Stimulated activated CD8-positive, alpha-beta memory T cell treated with anti-CD3 and anti-CD28 coated beads, Interleukin-15, amount 100 ng/mL, for 24 hours (primary cell): ENCODE results near the gene TMEM14A.
"Not testable (repeated sequence)": the region's sequence is repeated elsewhere in the genome, so short reads cannot be mapped to it uniquely, and the experiment has no call there.

Source experiments
- DNase-seq: peaks from one replicate; pipeline ENCODE4 v3.0.0-alpha.2; 2020; ENCODE audit warnings: low read depth

TMEM14A gene

DNA sequence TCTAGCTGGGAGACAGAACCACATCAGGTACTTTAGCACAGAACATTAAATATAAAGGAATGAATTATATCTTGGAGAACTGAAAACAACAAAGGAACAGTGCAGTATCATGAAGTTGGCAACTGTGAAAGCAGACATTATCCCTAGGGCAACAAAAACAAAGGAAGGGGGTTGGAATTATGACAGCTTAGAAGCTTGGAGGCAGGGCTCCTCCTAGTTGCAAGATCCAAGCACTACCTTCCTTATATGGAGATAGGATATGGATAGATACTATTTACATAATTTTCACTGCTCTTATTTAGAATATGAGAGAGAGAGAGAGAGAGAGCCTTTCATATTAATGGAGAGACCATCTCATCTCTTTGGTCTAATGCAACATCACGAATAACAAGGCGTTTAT, 27.0 kb downstream of the TMEM14A start:
- no peak for DNase-seq

DNA sequence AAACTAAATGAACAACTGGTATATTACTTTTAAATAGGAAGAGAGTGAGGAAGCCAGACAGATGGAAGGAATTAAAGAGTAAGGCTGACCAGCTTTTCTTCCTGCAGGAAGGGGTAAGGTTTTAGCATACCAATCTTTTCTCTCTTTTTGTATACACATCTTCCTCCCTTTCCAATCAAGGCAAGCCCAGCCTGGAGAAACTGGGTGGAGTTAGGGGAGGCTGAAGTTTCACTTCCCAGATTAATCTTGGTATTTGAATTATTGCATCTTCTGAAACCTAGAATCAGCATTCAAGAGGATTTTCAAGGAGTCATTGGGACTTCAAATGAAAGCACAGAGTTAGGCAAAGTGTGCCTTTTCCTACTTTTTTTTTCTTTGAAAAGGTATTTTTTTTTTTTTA, 33.1 kb downstream of the TMEM14A start:
- DNase-seq: no peak

DNA sequence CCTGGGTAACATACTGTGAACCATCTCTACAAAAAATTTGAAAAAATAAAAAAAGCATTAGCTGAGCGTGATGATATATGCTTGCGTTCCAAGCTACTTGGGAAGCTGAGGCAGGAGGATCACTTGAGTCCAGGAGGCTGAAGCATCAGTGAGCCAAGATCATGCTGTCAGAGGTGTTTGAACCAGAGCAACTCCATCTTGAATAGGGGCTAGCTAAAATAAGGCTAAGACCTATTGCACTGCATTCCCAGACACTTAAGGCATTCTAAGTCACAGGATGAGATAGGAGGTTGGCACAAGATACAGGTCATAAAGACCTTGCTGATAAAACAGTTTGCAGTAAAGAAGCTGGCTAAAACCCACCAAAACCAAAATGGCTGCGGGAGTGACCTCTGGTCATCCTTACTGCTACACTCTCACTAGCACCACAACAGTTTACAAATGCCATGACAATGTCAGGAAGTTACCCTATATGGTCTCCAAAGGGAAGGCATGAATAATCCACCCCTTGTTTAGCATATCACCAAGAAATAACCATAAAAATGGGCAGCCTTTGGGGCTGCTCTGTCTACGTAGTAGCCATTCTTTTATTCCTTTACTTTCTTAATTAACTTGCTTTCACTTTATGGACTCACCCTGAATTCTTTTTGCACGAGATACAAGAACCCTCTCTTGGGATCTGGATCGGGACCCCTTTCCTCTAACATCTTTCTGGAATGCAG, 34.0 kb downstream of the TMEM14A start:
- DNase-seq: not testable (repeated sequence)

DNA sequence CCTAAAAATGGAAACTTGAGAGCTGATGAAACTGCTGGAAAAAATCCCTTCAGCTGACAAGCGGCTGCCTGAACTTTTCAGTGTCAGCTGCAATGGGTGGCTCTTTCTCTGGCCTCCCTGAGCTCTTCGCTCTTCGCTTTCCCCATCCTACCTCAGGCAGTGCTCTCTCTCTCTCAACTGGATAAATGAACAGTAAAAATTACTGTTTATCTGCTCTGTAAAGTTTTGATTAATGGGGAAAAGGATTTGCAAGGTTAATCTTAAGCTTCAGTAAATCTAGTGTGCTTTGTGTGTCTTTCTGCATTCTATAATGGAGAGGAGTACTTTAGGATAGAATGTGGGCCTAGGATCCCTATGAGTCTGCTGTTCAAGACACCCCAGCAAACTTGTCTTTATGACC, 35.1 kb downstream of the TMEM14A start:
- DNase-seq: no peak

DNA sequence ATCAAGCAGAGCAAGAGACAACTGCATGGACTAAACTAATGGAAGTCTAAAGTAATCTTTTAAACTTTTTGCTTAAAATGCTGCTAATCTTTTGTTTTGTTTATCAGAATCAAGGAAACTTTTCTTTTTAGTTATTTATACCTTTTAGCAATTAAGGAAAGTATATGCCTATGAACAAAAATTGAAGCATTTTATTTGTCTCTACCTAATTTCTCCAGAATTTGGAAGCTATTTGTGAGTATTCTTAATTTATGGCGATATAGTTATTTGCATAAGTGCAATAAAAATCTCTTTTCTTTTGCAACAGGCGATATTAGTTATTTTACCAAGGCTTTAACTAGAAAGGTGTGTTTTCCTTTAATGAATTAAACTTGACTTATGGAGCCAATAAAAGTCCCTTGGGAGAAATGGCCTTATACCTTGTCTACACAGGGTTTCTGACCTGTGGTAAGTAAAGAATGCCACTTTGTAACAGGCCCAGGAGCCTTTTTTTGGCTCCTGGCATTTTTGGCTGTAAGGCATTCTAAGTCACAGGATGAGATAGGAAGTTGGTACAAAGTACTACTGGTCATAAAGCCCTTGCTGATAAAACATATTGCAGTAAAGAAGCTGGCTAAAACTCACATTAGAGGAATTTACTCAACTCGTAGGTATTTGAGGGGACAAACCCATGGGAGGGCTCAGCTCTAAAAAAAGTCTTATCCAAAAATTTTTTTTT, 37.2 kb downstream of the TMEM14A start:
- DNase-seq: no peak

DNA sequence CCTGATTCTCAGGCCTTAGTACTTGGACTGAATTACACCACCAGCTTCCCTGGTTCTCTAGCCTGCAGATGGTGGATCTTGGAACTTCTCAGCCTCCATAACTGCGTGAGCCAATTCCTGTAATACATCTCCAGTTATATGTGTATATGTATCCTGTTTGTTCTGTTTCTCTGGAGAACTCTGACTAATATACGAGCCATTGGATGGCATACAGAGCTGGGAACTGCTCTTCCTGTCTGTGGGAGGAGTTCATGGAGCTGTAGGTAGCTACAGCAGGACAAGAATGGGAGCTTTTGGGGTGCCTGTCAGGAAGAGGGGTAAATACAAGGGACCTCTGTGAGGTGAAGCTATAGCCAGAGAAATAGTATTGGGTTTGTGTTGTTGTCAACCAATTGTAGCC, 41.2 kb downstream of the TMEM14A start:
- DNase-seq: no peak

DNA sequence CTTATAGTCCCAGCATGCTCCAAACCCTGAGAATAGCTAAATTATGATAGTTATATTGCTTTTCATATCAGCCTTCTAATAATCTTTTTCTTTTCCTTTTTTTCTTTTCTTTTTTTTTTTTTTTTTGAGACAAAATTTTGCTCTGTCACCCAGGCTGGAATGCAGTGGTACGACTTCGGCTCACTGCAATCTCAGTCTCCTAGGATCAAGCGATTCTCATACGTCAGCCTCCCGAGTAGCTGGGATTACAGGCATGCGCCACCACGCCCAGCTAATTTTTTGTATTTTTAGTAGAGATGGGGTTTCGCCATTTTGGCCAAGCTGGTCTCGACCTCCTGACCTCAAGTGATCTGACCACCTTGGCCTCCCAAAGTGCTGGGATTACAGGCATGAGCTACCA, 43.8 kb downstream of the TMEM14A start:
- not testable (repeated sequence) for DNase-seq

DNA sequence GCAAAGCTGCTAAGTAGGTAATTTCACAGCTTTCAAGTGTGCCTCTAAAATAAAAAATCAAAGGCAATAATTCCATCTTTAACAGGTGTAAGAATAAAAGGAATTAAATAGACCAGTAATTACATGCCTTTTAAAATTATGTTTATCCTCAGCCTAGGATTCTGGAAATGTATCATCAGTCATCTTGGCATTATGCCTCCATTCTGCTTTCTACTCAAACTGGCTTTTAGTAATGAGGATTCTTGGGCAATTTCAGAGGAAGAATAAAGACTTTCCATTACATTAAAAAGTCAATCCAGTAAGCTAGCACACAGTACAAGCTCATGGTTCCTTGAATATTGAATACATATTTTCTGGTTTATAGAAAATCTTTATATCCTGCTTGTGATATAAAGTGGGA, 47.6 kb downstream of the TMEM14A start:
- DNase-seq: no peak

DNA sequence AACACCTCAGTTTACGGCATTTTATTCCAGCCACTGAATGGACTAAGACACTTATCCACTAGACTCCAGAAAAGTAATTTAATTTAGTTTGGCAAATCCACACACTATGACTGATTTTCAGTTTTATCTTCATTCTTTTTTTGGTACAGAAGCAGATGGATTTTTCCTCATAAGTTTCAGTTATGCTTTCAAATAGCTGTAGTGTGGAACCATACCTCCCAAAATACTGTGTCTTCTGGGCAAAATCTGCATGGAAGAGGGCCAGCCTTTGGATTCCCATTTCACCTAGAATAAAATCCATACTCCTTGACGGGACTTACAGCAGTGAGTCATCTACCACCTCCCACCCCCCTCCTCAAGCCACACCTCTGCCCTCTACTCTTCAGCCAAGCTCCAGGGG, 49.4 kb downstream of the TMEM14A start:
- DNase-seq: no peak

DNA sequence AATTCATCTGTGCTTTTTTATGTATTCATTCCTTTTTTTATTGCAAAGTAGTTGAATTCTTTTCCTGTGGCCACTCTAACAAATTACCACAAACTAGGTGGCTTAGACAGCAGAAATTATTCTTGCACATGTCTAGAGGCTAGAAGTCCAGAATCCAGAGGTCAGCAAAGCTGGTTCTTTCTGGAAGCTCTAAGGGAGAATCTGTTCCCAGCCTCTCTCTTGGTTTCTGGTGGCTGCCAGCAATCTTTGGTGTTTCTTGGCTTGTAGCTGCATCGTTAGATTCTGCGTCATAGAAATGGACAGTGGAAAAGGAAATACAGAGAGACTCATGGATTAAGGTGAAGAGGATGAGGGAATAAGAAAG, 53.1 kb downstream of the TMEM14A start:
- no peak for DNase-seq

DNA sequence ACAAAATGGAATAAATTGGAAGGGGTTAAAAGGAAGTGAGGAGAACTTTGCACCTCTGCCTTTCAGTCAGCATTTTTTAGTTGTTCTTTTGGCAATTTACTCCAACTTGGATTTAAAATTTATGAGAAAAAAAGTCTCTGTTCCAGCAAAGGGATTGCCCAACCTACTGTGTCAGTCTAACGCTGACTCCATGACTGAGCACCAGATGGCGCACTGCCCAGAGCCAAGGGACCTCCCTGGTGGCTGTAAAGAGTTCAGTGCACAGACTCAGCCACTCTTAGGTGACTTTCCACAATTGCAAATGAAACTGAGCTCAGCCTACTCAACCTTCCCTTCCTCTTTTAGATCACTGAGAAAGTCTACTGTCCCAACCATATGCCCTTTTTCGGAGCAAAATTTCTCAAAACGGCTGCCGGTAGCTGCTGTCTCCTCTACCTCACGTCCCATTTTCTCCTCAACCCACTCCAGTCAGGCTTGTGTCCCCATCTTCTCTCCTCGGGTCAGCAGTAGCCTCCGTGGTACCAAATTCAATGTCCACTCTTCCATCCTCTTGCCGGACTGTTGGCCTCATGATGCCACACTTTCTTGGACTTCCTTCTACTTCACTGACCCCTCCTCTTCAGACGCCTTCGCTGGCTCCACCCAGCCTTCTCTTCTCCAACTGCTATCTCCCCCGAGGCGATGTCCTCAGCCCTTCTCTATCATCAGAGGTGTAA, 53.7 kb downstream of the TMEM14A start:
- DNase-seq: peak; percentile 12

DNA sequence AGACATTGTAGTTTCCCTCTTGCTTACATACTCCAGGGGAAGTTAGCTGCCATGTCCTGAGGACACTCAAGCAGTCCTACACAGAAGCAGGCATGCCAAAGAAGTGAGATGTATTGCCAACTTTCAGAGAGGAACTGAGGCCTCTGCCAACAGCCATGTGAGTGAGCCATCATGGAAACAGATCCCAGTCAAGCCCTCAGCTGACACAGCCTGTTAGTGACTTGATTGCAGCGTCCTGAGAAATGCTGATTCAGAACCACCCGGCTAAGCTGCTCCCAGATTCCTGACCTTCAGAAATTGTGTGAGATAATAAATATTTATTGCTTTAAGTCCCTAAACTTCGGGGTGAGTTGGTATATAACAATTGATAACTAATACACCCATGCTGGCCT, 54.2 kb downstream of the TMEM14A start:
- DNase-seq: no peak

DNA sequence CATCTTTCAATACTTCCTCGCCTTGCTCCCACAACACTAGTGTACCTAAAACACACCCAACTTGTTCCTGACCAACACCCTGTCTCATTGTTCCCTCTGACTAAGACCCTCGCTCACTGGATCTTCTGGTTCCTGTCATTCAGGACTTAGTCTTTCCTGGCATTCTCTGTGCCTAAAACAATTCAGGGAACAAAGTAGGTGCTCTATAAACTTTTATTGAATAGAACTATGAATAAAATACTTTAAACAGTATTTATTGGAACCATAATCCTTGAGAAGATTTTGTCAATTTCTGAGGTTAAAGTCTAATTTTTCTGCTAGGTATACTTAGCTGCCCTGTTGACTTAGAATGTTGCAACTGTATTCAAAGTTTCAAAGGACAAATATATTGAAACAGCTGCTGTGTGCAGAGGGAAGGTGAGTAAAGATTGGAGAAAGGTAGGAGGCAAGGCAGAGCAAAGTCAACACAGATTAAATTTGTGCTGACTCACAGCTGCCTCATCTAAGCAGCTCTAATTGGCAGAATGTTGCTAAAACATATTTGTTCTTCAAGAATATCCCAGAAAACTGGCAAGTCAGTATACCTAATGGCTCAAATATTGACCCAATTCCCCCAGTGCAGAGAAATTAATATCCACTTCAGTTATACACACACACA, 54.8 kb downstream of the TMEM14A start:
- no peak for DNase-seq

DNA sequence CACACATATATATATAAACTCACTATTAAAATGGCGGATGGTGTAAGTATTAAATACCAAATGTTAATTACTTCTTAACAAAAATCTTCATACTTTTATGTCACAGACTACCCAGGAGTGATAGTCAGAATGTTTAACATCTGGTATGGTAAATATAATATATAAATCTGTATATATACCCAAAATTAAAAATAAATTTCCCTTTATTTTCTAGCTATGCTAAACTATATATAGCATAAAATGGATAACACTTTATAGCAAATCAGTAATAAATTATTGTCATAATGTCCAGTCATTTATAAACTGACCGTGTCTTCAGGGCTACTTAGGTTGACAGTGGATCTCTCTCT, 55.3 kb downstream of the TMEM14A start:
- DNase-seq: no peak

DNA sequence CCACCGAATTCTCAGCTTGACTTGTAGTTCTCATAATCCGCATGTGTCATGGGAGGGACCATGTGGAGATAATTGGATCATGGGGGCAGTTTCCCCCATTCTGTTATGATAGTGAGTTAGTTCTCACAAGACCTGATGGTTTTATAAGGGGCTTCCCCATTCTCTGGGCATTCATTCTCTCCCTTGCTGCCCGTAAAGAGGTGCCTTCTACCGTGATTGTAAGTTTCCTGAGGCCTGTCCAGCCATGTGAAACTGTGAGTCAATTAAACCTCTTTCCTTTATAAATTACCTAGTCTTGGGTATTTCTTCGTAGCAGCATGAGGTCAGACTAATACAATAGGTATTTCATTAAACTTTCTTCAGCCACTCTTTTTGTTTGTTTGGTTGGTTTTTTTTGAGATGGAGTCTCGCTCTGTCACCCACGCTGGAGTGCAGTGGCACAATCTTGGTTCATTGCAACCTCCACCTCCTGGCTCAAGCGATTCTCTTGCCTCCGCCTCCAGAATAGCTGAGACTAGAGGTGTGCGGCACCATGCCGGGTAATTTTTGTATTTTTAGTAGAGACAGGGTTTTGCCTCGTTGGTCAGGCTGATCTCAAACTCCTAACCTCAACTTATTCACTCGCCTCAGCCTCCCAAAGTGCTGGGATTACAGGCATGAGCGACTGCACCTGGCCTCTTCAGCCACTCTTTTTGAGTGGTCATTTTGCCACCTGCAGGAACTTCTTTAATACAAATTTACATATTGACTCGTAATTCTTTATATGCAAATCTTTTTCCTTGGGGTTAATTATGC, 56.0 kb downstream of the TMEM14A start:
- DNase-seq: no peak

DNA sequence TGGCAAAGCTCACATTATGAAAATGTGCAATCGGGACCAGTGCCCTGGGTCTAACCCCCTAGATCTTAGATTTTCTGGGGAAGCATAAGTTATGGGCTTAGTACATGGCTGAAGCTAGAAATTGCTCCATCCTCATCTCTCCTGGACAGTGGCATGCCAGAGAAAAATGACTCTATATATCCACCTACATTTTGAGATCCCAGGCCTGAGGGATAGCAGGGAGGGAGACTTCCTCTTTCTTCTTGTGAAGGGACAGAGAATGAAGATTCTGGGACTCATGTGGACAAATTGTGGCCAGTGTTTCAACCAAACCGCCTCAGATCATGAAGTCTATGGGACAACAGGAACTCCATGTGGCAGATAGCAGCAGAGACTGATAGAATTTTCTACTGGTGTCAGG, 57.0 kb downstream of the TMEM14A start:
- DNase-seq: no peak

DNA sequence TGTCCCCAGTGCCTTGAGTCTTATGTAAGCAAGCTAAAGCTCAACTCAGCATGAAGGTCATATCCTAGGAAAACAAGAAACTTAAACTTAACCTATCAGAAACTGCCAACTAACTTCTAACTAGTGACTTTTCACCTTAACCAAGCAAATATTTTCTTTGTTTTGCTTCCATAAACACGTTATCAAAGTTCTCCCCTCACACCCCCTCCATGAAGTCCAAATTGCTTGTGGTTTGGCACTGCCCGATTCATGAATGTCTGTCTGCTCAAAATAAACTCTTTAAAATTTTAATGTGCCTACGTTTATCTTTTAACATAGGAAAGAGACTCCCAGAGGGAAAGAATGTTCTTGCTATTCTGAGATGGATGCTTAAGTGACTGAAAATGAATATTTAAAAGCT, 57.5 kb downstream of the TMEM14A start:
- no peak for DNase-seq

DNA sequence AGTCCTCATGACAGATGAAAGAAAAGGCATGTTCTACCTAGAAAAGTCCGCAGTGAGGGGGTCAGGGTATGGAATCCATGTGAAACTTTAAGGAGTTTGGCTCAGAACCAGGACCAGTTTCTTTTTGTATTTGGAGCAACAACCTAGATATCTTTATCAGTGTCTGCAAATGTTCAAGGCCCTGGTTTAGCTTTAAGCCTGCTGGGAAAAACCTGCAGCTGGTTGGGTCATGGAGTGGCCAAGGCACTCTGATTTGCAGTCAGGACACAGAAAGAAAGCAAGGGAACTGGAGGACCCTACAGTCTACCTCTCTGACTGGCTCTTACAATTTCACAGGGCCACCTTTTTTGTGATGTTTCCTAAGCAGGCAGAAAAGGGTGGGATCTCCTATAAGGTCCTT, 58.7 kb downstream of the TMEM14A start:
- no peak for DNase-seq

DNA sequence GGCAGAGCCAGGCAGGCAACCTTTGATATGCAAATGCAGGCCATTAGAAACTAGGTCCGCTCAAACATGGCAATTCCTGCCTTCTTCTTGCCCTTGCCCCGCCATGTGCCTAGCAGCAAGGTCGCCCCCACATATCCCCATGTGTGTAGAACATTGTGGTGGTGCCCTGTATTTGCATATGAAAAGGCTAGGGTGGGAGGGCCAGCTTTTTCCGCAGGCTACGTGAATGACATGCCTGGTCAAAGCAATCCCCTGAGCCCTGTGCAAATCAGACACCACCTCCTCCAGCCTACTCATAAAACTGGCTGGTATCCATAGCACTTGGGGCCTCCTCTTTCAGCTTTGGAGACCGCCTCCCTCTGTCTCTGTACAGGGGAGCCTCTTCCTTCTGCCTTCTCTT, 60.8 kb downstream of the TMEM14A start:
- no peak for DNase-seq

DNA sequence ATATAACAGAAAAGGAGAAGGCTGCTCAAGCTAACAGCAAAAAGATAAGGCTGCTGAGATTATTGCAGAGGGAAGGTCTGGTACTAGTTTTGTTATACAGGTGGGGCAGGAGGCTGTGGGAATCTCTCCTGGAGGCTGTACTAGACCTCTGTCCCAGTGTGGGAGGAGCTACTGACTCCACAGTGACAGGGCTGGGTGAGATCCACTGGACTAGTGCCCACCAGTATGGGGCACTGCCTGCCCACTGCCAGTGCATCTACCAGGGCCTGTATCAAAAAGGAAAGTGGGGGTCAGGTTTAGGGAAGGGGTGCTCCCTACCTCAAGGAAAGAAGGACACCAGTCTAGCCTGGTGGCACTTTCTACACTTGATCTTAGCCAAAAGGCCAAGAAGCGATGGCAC, 62.3 kb downstream of the TMEM14A start:
- no peak for DNase-seq

DNA sequence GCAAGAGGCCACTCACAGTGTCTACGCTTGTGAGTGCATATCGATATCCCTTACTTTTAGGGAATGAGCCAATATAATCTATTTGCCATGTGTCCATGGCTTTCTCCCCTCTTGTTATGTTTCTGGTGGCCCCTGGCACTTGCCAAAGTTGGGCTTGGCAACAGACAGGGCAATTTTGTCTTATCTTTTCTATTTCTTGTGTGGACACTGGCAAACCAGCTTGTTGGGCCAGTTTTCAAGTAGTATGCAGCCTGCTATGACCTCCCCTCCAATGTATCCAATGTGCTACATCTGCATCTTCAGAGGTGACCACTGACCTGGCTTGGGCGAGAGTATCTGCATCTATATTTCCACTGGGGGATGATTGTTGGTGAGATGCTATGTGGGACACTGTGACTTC, 63.2 kb downstream of the TMEM14A start:
- DNase-seq: no peak

DNA sequence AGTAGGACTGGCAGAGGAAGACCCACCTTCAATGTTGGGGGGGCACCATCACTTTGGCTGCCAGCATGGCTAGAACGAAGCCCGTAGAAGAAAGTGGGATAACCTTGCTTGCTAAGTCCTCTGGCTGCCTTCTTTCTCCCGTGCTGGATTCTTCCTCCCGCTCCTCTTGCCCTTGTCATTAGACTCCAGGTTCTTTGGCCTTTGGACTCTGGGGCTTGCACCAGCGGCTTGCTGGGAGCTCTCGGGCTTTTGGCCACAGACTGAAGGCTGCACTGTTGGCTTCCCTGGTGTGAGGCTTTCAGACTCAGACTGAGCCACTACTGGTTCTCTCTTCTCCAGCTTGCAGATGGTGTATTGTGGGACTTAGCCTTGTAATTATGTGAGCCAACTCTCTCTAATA, 64.2 kb downstream of the TMEM14A start:
- DNase-seq: no peak
